Osteocyte (in vitro differentiated cells): ENCODE data around the gene CADM1. TPM values are rescaled to one million over a fixed set of nuclear protein-coding genes. Genes with fewer than 3 reads are reported as not detected.

Experiments
- DNase-seq: peaks from one replicate; pipeline ENCODE4 v3.0.0; 2021; ENCODE audit warnings: mixed read lengths; ENCODE audit not compliant: unreplicated experiment; ENCODE audit errors: extremely low spot score
- H3K27ac Mint-ChIP-seq: one replicate; pipeline ENCODE4 v1.8.0; 2021; ENCODE audit warnings: mild to moderate bottlenecking, mixed read lengths; ENCODE audit not compliant: unreplicated experiment
- H3K27me3 Mint-ChIP-seq: one replicate; pipeline ENCODE4 v1.8.0; 2021; ENCODE audit warnings: mixed read lengths; ENCODE audit not compliant: unreplicated experiment
- H3K36me3 Mint-ChIP-seq: one replicate; pipeline ENCODE4 v1.8.0; 2021; ENCODE audit warnings: mixed read lengths; ENCODE audit not compliant: unreplicated experiment
- H3K4me1 Mint-ChIP-seq: one replicate; pipeline ENCODE4 v1.8.0; 2021; ENCODE audit warnings: mixed read lengths; ENCODE audit not compliant: unreplicated experiment
- H3K4me3 Mint-ChIP-seq: one replicate; pipeline ENCODE4 v1.8.0; 2021; ENCODE audit warnings: mild to moderate bottlenecking, moderate library complexity, mixed read lengths; ENCODE audit not compliant: unreplicated experiment
- H3K9me3 Mint-ChIP-seq: one replicate; pipeline ENCODE4 v1.8.0; 2021; ENCODE audit warnings: mixed read lengths; ENCODE audit not compliant: unreplicated experiment
- CTCF ChIP-seq: fragments of 200-600 bp; sonication (generic); IDR thresholded peaks from 2 replicates; pipeline ENCODE4 v1.5.0; 2021; ENCODE audit warnings: antibody characterized with exemption, mild to moderate bottlenecking, moderate library complexity
- total RNA-seq: library from RNA; stranded (reverse); gene quantifications from 2 replicates; pipeline ENCODE4 v1.2.1, GENCODE V29; 2021

The CADM1 gene
- total RNA-seq, 1 donor from 2014 or later, result 24.2 TPM

DNA sequence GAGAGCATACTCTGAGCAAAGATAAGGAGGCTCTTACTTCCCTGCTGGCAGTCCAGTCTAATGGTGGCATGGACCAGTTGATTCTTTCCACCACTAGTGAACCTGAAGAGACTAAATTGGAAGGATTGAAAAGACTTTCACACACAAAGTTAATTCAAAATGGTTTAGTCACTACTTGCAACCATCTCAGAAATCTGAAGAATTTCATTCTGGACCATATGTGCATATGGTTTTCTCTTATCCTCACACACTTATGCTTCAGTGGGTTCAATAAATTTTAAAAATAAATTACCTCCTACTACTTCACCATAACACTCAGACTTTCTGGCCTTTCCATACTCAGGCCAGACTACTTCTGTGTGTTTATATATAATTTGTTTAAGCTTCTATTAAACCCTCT is 44.7 kb downstream of the CADM1 start:
- H3K27me3 Mint-ChIP-seq, result no peaks in the 10 kb centered on the region
- no peaks in the 10 kb centered on the region for H3K9me3 Mint-ChIP-seq
- no peak overlapping the region for H3K27ac Mint-ChIP-seq
- peaks cover 2% of the 10 kb centered on the region for H3K4me1 Mint-ChIP-seq
- H3K36me3 Mint-ChIP-seq, result no peaks in the 10 kb centered on the region
- no peak for DNase-seq
- no peak overlapping the region for H3K4me3 Mint-ChIP-seq
- no peak for TF ChIP-seq CTCF

GRCh38 chr11:115458877-115459276 is 45.3 kb downstream of the CADM1 start:
- Mint-ChIP-seq H3K27ac (no peak overlapping the region), H3K36me3 (no peaks in the 10 kb centered on the region), H3K27me3 (no peaks in the 10 kb centered on the region), H3K4me3 (no peak overlapping the region), H3K9me3 (no peaks in the 10 kb centered on the region), H3K4me1 (peaks cover 2% of the 10 kb centered on the region)
- no peak for TF ChIP-seq CTCF
- DNase-seq, result no peak

DNA sequence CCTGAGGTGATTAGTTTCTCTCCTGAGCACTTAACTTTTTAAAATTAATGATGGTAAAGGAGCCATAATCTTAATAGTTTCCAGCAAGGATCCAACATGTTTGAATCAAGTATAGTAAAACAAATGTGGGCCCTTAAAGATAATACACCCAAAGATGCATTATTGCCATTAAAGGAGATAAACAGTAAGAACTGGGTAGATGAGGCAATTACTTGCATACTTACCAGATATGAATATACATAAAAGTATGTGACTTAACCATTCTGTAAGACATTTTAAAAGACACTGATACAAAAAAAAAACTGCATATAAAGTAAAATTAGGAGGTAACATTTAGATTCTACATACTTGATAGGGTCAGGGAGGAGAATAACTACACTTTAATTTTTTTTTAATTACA is 48.2 kb downstream of the CADM1 start:
- no peaks in the 10 kb centered on the region for H3K36me3 Mint-ChIP-seq
- no peaks in the 10 kb centered on the region for H3K27me3 Mint-ChIP-seq
- H3K4me1 Mint-ChIP-seq, result peaks cover 2% of the 10 kb centered on the region
- no peak overlapping the region for H3K27ac Mint-ChIP-seq
- no peak for DNase-seq
- no peak overlapping the region for H3K4me3 Mint-ChIP-seq
- H3K9me3 Mint-ChIP-seq, result no peaks in the 10 kb centered on the region
- no peak for TF ChIP-seq CTCF

DNA sequence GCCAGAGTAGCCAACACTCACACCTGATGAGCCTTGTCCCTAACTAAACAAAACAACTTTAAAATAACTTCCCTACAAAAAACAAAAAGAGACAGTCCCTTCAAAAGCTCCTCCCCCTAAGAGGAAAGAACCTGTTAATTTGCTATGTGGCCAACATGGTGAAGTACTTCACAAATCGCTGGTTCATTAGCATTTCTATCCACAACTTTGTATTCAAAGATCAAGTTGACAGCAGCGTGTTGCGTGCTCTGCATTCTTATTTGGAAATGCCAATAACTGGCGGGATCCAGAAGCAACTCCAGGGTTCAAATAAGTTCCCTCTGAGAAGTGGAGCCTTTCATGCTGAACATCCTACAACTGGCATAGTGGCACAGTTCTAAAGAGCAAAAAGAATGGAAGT is 48.6 kb downstream of the CADM1 start:
- DNase-seq, result no peak
- Mint-ChIP-seq H3K4me1 (peaks cover 2% of the 10 kb centered on the region), H3K27ac (no peak overlapping the region), H3K4me3 (no peak overlapping the region), H3K27me3 (no peaks in the 10 kb centered on the region), H3K9me3 (no peaks in the 10 kb centered on the region), H3K36me3 (no peaks in the 10 kb centered on the region)
- TF ChIP-seq CTCF, result no peak

DNA sequence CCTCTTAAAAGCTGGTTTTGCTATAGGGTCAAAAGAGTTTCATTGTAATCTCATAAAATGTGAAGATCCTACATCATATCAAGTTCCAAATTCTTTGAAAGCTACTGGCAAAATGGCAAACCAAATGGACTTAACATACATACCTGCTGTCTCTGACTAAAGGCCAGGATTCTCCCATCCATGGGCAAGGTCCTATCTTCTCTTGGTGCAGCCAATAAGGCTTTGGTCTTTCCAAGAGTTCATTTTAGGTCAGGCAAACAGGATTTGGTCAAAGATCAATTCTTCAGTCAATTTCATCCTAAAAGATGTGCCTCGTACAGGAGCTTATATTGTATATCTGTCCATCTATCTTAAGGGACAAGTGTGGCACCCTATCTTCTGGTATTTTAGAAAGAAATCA is 49.7 kb downstream of the CADM1 start:
- Mint-ChIP-seq H3K36me3 (no peaks in the 10 kb centered on the region), H3K4me1 (peaks cover 2% of the 10 kb centered on the region)

More for the DNA sequence above, 49.7 kb downstream of the CADM1 start:
- no peak for DNase-seq
- TF ChIP-seq CTCF, result no peak
- Mint-ChIP-seq H3K27me3 (no peaks in the 10 kb centered on the region), H3K4me3 (no peak overlapping the region), H3K27ac (no peak overlapping the region), H3K9me3 (no peaks in the 10 kb centered on the region)
